HUES64 (cell line): ENCODE data around the gene PRKAG1. TPM values are rescaled to one million over a fixed set of nuclear protein-coding genes. Genes with fewer than 3 reads are reported as not detected.
"Not testable (repeated sequence)": the region's sequence is repeated elsewhere in the genome, so short reads cannot be mapped to it uniquely, and the experiment has no call there.

Experiments
- H3K27ac ChIP-seq: 2 replicates; pipeline ENCODE4 v1.7.0; 2013; ENCODE audit warnings: low read depth, low read length, inconsistent platforms
- H3K27me3 ChIP-seq: 2 replicates; pipeline ENCODE4 v1.6.1; 2013; ENCODE audit warnings: mild to moderate bottlenecking, low read length; ENCODE audit not compliant: insufficient read depth
- H3K36me3 ChIP-seq: 2 replicates; pipeline ENCODE4 v1.6.1; 2013; ENCODE audit warnings: mild to moderate bottlenecking, low read length; ENCODE audit not compliant: insufficient read depth
- H3K4me1 ChIP-seq: 2 replicates; pipeline ENCODE4 v1.6.1; 2013; ENCODE audit warnings: mild to moderate bottlenecking, low read length, moderate library complexity; ENCODE audit not compliant: insufficient read depth
- H3K4me3 ChIP-seq: 2 replicates; pipeline ENCODE4 v1.5.1; 2013; ENCODE audit warnings: mild to moderate bottlenecking, low read length, moderate library complexity
- H3K9ac ChIP-seq: 2 replicates; pipeline ENCODE4 v1.6.1; 2013; ENCODE audit warnings: mild to moderate bottlenecking, low read depth, low read length
- H3K9me3 ChIP-seq: 2 replicates; pipeline ENCODE4 v1.6.1; 2013; ENCODE audit warnings: low read depth, low read length; ENCODE audit not compliant: insufficient read depth
- WGBS: fragments of 150-250, 120-280 bp; methylation state at CpG from one replicate; pipeline ENCODE4 v1.1.7; 2013; ENCODE audit warnings: missing lambda C conversion rate; 5-methylcytosine and 5-hydroxymethylcytosine counted together
- polyA plus RNA-seq, 2 experiments: library from polyadenylated mRNA; stranded (reverse); fragments of 50-300 nt; gene quantifications; one replicate each; pipeline ENCODE4 v1.2.3, GENCODE V29; 2013

The PRKAG1 gene
- polyA plus RNA-seq (2013, experiment 1 of 2): 35.3 TPM
- polyA plus RNA-seq (2013, experiment 2 of 2): 37.8 TPM

DNA sequence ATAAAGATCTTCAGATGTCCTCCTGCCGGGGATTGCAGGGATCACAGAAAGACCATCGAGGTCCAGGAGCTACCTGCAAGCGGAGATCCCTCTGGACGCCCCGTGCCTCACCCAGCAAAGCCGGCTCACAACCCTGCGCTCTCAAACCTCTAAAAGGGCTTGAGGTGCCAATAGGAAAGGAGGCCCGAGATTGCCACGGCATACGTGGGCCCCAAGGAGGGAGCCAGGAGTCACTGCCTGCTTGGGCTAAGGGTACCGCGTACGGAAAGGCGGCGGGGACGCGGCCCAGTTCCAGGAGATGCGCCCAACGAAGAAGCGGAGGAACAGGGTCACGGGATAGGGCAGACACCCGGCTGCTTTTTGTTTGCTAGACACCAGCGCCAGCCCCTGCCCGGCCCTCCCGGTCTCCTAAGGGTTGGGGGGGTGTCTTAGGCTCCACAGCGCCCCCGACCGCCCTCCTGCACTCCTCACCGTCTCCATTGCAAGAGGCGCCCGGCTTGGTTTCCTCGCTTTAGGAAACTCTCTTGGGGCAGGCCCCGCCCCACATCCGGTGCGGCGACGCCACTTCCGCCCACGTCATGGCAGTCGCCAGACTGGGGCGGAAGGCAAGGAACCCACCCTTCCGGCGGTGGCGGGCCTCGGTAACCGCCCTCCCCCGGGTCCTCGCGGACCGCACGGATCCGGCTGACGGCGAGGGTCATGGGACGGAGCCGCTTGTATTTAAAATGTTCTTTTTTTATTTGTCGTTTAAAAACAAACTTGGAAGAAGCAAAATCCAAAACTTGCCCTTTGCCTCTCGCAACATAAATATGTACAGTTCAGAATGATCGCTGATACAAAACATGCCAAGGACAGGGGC lies at the start of gene PRKAG1:
PRKAG1 (minus strand) TSS at position 516 of the 859 bp plus-strand sequence; CDS start at position 480, 36 bp downstream.
- H3K4me3 ChIP-seq: peak within 1 kb of the TSS; percentile 73
- H3K27ac ChIP-seq: peak within 1 kb of the TSS; percentile 95
- no peaks in the 10 kb centered on the region for H3K27me3 ChIP-seq
- no peaks in the 10 kb centered on the region for H3K9me3 ChIP-seq
- peak within 1 kb of the TSS; percentile 89 for H3K9ac ChIP-seq
- peaks cover 22% of the 10 kb centered on the region for H3K36me3 ChIP-seq
- H3K4me1 ChIP-seq: peaks cover 12% of the 10 kb centered on the region; the same call in 1 of the 2 replicates
- 2% methylated on average over 59 of the region's 59 CpGs for WGBS

GRCh38 chr12:49066120-49066519 lies 47.5 kb upstream of the PRKAG1 start:
- Histone ChIP-seq H3K4me1 (peaks cover 13% of the 10 kb centered on the region), H3K9me3 (no peaks in the 10 kb centered on the region), H3K9ac (no peak overlapping the region), H3K36me3 (no peaks in the 10 kb centered on the region; the same call in 1 of the 2 replicates), H3K4me3 (no peak overlapping the region), H3K27ac (no peak overlapping the region), H3K27me3 (peaks cover 14% of the 10 kb centered on the region)
- 60% methylated on average over 4 of the region's 4 CpGs for WGBS

GRCh38 chr12:49064767-49065152 lies 46.2 kb upstream of the PRKAG1 start:
- no peak overlapping the region for H3K27ac ChIP-seq
- 95% methylated on average over 5 of the region's 5 CpGs for WGBS
- H3K9ac ChIP-seq: no peak overlapping the region
- H3K27me3 ChIP-seq: peaks cover 14% of the 10 kb centered on the region
- H3K36me3 ChIP-seq: no peaks in the 10 kb centered on the region; the same call in 1 of the 2 replicates
- H3K4me3 ChIP-seq: no peak overlapping the region
- peaks cover 9% of the 10 kb centered on the region; the same call in 1 of the 2 replicates for H3K4me1 ChIP-seq
- H3K9me3 ChIP-seq: no peaks in the 10 kb centered on the region

- not testable (repeated sequence) for H3K36me3 ChIP-seq, H3K27me3 ChIP-seq, H3K9ac ChIP-seq, H3K27ac ChIP-seq, H3K9me3 ChIP-seq
- Histone ChIP-seq H3K4me1 (peaks cover 20% of the 10 kb centered on the region; the same call in 1 of the 2 replicates), H3K4me3 (0 out of 2 replicates have a peak overlapping the region, but pooled peaks have one; percentile 84)
- 92% methylated on average over 16 of the region's 17 CpGs for WGBS
These were observed 43.3 kb upstream of the PRKAG1 start for GRCh38 chr12:49061916-49062315.

DNA sequence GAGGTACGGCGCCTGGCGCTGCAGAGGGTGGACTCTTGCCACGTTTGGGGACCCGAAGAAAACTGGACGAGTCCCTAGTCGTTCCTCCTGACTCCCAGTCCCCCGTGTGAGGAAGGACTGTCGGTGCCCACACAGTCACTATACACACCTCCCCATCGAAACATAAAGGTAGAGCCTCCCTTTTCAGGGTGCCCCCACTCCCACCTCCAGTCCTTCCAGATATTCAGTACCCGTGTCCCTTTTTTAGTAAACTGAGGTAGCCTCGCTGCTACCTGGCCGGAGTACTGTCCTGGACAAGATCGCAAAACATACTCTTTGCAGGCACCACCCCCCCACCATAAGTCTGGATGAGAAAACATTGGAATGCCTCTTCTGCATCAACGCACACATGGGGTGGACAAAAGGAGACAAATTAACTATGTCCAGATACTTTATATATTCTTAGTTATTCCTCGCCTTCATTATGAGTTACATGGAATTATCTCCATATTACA lies 42.6 kb upstream of the PRKAG1 start:
- Histone ChIP-seq H3K27ac (peak overlapping the region; percentile 98), H3K9ac (peak overlapping the region; percentile 99), H3K9me3 (no peaks in the 10 kb centered on the region), H3K4me3 (peak overlapping the region; percentile 84), H3K4me1 (peaks cover 27% of the 10 kb centered on the region), H3K36me3 (no peaks in the 10 kb centered on the region; the same call in 1 of the 2 replicates), H3K27me3 (no peaks in the 10 kb centered on the region)
- WGBS: 11% methylated on average over 14 of the region's 16 CpGs

DNA sequence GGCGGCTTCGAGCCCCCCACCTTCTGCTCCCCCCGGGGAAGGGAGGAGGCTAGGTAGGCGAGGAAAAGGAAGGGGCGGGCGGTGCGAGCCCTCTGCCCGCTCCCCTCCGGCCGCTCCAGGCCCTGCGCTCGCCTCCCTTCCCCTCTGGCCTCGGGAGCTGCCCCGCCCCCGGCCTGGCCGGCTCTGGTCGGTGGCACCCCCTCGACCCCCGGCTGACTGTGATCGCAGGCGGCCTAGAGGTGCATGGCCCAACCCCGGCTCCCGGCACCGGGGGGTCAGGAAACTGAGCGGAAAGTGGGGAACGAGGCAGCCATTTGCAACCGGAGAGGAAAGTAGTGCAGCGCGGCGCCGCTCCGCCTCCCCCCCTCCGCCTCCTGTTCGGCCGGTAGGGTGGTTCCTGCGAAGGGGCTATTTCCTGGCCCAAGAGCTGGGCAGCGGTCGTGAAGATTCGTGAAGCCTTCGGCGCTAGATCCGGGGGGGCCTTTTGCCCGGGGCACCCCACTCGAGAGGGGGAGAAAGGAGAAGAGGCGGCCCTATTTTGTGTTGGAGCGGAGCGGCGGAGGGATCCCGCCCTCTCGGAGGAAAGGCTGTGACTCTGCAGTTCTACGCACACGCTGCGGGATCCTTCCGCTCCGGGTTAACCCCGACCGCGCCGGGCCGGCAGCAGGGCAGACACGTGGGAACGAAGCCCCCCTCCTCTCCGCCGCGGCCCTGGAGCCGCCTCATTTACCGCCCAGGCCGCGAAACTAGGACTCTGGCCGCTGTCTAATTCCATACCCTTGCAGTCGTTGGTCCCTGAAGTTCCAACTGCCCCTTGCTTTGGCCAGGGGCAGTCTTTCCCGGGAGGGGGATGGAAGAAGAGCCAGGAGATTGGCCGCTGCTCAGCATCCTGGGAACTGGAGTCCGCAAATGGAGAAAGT lies 41.9 kb upstream of the PRKAG1 start, which contains the start of gene KMT2D:
KMT2D (minus strand) TSS at position 558 of the 920 bp plus-strand sequence. CDS start 5,470 bp downstream, outside the sequence.
- H3K27ac ChIP-seq: peak within 1 kb of the TSS; percentile 98
- peaks cover 29% of the 10 kb centered on the region for H3K4me1 ChIP-seq
- H3K4me3 ChIP-seq: peak within 1 kb of the TSS; percentile 84
- peaks cover 2% of the 10 kb centered on the region for H3K36me3 ChIP-seq
- H3K9me3 ChIP-seq: no peaks in the 10 kb centered on the region
- WGBS: under 1% methylated on average over 72 of the region's 74 CpGs
- no peaks in the 10 kb centered on the region for H3K27me3 ChIP-seq
- H3K9ac ChIP-seq: peak within 1 kb of the TSS; percentile 99

DNA sequence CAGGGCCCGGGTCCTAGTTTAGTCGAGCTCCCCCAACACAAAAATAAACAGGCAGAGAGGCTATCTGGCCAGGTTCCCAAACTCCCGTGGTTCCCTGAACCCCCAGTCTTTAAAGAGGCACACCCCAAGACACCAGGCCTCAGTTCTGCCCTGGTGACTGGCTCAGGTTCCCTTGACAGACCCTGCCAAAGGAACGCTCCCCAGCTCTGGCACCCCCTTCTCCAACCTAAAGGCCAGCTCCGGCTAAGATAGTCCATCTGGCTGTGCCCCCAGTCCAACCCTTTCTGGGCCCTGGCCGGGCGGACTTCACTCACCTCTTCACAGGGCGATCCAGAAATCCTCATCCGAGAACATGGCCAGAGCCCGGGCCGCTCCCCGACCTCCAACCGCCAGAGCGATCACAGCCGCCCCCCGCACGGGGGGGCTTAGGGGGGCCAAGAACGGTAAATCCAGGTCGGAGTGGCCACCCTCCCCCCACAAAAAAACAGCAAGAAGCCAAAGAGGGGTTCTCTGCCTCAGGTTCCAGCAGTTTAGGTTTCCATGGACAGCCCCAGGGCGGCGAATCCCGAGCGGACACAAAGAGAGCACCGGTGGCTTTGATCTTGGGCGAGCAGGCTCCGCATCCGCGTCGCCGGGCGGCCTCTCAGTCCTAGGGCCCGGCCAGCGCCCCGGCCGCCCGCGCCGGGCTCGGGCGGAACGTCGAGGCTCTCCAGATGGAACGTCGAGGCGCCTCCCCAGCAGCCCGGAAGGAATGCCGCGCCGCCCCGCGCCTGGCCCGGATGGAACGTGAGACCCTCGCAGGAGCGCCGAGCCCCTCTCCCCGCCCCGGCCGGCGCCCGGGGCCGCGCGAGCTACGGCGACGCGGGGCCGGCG lies 41.0 kb upstream of the PRKAG1 start:
- Histone ChIP-seq H3K27ac (peak overlapping the region; percentile 98), H3K4me1 (peaks cover 29% of the 10 kb centered on the region)
- WGBS: under 1% methylated on average over 70 of the region's 70 CpGs

GRCh38 chr12:49059045-49059298 lies 40.4 kb upstream of the PRKAG1 start:
- Histone ChIP-seq H3K36me3 (peaks cover 17% of the 10 kb centered on the region), H3K9me3 (no peaks in the 10 kb centered on the region), H3K4me3 (peak overlapping the region; percentile 84), H3K27ac (no peak overlapping the region), H3K9ac (peak overlapping the region; percentile 99), H3K4me1 (peaks cover 29% of the 10 kb centered on the region), H3K27me3 (no peaks in the 10 kb centered on the region)
- 0% methylated on average over 1 of the region's 1 CpG for WGBS

More for the DNA sequence above, 41.0 kb upstream of the PRKAG1 start:
- peak overlapping the region; percentile 84 for H3K4me3 ChIP-seq
- H3K27me3 ChIP-seq: no peaks in the 10 kb centered on the region
- H3K9ac ChIP-seq: peak overlapping the region; percentile 99
- H3K9me3 ChIP-seq: no peaks in the 10 kb centered on the region
- H3K36me3 ChIP-seq: peaks cover 12% of the 10 kb centered on the region

GRCh38 chr12:49058366-49059044 lies 39.9 kb upstream of the PRKAG1 start:
- Histone ChIP-seq H3K9ac (peak overlapping the region; percentile 99), H3K27ac (no peak overlapping the region), H3K27me3 (no peaks in the 10 kb centered on the region), H3K4me3 (peak overlapping the region; percentile 84), H3K36me3 (peaks cover 22% of the 10 kb centered on the region), H3K9me3 (no peaks in the 10 kb centered on the region), H3K4me1 (peaks cover 29% of the 10 kb centered on the region)
- 22% methylated on average over 5 of the region's 5 CpGs for WGBS

DNA sequence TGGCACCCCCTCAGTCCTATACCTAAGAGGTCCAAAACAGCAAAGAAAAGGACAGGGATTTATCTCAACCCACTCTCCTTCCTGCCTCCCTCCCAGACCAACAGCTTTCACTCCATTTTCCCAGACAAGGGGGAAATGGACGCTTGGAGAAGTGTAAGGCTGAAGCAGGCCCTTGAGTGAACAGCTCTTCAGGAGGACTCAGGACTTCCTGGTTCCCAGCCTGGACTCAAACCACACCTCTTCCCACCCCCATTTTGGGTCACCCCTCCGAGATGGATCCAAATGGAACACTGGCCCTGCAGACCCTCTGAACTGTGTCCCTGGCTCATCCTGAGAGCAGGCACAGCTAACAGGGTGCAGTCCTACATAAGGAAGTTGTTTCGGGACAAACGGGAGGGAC lies 39.3 kb upstream of the PRKAG1 start:
- WGBS: 50% methylated on average over 4 of the region's 4 CpGs
- H3K27ac ChIP-seq: no peak overlapping the region
- H3K4me3 ChIP-seq: peak overlapping the region; percentile 84
- H3K9me3 ChIP-seq: no peaks in the 10 kb centered on the region
- H3K36me3 ChIP-seq: peaks cover 28% of the 10 kb centered on the region
- H3K4me1 ChIP-seq: peaks cover 29% of the 10 kb centered on the region
- H3K9ac ChIP-seq: peak overlapping the region; percentile 6; the same call in 1 of the 2 replicates
- H3K27me3 ChIP-seq: no peaks in the 10 kb centered on the region
